NCI-H510A (cell line): ENCODE results near the gene DNAJC7.
"Not testable (repeated sequence)": the region's sequence is repeated elsewhere in the genome, so short reads cannot be mapped to it uniquely, and the experiment has no call there.

ENCODE experiments used
- DNase-seq: peaks from one replicate; lab custom pipeline; 2025; lab: John Stamatoyannopoulos, UW

DNAJC7 gene

DNA sequence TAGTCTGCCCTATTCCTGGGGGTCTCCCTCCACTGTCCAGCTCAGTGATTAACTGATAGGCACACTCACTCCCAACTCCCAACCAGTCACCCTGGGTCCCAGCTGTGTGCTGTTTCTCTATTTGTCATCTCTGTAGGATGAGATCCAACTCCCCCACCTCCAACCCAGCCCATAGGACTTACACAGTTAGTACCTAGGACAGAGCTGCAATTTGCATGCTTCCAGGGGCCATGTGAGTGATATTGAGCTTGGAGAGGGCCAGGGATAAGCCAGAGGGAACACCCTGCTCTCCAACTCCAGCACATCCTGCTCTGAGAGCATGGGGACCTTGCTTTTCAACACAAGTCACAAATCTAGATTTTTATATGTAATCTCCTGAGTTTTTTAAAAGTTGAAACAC lies 24.4 kb upstream of the DNAJC7 start:
- no peak for DNase-seq

DNA sequence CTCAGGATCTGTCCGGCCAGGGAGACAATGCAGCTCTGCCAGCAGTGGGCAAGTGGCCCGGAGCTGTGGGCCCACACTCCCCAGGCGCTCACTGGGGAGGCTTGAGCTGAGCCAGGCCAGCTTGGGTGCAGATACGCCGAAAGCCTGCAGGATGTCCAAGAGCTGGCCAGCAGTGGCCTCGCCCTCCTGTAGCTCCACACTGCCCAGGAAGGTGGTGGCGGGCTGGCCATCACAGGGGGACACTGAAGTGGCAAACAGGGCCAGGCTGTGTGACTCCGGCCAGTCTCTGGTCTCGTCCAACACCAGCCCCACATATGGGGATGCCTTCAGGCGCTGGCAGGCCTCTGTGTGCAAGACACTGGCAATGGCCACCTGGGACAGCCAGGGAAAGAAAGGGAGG lies 23.6 kb upstream of the DNAJC7 start:
- DNase-seq: no peak

DNA sequence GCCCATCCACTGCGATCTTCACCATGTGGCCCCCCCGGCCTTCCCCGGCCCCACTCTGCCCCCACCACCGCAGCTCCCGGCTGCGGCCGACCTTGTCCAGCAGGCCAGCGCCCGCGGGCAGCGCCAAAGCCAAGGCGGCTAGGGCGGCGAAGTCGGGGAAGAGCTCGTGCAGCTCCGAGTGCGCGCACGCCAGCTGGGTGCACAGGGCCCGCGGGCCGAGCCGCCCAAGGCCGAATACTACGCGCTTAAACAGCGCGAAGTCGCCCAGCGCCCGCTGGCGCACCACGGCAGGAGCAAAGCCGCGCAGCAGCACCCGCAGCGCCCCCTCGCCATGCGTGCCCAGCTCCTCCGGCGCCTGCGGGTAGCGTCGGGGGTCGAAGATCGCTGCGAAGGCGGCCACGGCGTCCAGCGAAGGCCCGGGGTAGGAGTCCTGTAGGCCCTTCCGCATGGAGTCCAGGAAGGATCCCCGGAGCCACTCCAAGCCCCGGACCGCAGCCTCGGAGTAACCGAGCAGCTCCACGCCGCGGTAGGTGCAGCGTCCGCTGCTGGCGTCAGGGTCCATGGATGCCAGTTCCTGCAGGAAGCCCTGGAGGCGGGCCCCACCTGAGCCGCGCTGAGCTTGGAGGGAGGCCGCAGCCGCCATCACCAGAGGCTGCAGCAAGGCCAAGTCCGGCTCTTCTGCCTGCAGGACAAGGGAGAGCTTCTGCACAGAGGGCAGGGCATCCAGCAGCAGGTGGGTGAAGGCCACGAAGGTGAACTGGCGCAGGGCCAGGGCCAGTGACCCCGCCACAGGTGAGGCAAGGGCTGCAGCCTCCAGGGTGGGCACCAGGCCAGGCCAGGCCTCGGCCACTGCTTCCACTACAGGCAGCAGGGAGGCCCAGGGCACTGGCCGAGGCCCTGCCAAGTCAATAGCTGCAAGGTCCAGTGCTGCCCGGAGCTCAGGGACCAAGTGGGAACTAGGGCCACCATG lies 22.8 kb upstream of the DNAJC7 start:
- DNase-seq: no peak

DNA sequence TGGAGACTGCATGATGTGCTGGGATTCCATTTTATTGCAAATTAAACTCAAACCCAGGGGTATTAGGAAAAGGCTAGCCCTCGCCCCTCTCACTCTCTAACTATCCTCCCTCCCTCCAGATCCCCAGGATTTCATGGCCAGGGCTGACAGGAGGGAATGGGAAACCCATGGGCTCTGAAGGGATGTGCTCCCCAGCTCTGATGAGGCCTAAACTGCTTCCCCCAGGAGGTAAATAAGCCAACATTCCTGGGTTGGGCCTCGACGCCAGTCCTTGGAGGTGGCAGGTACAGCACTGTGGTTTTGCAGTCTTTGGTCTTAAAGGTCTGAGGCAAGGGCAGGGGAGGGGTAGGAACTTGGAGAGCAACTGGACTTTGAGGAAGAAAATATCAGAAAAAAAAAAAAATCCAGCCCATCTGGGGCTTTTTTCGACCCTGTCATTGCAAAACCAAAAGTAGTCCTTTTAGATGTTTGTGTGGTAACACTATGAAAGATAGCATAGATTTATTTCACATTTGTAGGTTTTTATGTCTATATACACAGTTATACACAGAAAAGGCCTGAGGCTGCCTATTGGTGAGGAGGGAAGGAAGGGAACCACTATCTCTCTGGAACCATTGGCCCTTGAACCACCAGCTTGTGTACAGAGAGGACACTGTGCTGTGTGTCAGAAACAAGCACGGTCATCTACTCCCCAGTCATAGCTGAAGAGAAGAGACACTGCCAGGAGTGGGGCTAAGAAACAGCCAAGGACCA lies 21.2 kb upstream of the DNAJC7 start:
- DNase-seq: no peak

DNA sequence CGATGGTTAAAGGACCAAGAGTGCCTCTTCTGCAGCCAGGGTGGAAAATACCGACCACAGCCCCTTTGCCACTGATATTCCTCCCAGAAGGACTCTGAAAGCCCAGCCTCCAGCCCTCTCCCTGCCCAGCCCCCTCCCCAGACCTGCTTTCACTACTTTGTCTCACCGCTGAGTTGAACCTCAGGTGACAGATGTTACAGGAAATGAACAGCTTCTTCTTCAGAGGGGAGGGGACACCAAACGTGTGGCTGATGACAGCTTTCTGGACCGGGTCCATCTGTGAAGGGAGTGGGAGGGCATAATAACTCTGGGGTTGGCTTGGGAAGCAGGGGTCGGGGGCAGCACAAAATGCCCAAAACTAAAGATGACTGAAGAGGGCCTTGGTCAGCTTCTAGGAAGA lies 16.8 kb upstream of the DNAJC7 start:
- DNase-seq: no peak

DNA sequence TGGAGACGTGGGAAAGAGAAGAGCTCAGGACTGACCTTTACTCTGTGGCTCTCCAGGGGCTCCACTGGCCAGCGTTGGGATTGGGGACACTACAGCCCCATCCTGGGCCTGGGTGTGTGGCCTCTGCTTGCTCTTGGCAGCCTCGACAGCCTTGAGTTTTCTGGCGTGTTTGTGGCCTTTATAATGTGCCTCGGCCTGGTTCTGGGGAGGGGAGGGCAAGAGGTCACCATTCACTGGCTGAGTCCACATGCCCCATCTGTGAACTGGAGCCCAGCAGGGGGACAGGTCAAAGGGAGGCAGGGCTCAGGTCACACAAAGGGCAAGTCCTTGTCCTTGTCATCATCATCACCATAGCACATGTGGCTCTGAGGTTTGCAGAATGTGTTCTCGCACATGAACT lies 14.3 kb upstream of the DNAJC7 start:
- DNase-seq: no peak

DNA sequence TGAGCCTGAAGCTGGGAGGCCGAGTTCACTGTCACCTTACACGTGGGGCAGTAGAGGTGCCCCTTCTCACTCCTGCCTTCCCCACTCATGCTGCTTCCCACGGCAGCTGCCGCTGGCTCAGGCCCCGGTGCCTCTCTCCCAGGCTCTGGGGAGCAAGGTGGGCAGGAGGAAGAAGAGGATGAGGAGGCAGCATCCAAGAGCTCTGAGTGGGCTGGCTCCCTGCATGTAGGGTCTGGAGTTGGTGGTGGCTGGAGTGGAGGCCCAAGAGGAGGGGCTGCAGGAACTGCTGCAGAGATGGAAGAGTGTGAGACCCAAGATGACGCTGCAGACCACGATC lies 11.5 kb upstream of the DNAJC7 start:
- DNase-seq: no peak

DNA sequence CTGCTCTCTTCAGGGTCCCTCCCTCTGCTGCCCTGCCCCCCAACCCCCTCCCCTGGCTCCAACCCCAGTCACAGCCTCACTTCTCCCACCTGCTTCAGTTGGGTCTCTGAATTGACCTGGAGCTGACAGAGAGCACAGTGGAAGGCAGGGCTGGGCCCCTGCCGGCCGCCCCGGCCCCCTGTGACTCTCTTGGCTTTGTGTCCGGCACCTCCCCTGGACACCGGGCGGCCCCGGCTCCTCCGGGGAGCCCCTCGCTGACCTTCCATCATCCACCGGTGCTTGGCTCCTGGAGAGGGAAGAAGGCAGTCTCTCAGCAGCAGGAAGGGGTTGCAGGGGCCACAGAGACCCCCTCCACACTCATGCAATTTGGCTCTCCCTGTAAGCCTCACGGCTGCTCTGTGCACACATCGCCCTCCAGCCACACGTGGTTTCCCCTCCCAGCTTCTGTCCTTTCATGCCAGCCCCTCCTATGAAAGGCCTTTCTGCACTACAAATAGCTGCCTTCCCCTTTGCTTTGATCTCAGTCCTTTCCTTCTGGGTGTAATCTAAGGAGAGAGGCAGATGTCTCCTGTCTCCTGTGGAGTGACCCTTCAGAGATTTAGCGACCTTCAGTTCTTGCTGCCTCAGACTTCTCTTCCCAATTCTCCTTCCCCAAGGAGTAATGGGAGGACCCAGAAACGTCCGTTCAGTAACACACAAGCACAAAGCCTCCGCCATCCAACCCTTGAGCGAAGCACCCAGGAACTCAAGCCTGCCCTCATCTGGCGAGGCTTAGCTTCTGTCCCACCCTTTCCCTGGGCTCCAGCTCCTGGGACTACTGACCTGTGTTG lies 10.9 kb upstream of the DNAJC7 start:
- no peak for DNase-seq

DNA sequence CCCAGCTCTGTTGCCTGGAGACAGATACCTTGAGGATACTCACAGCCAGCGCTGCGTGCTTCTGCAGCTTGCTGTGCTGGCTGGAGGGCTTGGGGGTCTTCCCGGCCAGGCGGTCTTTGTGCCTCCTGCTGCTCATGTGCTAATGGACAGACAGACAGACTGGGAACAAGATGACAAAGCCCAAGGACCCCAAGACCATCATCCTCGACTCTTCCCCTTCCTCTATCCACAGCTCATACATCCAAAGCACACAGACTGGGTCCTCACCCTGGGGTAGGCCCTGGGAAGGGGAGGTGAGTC lies 10.3 kb upstream of the DNAJC7 start:
- no peak for DNase-seq

DNA sequence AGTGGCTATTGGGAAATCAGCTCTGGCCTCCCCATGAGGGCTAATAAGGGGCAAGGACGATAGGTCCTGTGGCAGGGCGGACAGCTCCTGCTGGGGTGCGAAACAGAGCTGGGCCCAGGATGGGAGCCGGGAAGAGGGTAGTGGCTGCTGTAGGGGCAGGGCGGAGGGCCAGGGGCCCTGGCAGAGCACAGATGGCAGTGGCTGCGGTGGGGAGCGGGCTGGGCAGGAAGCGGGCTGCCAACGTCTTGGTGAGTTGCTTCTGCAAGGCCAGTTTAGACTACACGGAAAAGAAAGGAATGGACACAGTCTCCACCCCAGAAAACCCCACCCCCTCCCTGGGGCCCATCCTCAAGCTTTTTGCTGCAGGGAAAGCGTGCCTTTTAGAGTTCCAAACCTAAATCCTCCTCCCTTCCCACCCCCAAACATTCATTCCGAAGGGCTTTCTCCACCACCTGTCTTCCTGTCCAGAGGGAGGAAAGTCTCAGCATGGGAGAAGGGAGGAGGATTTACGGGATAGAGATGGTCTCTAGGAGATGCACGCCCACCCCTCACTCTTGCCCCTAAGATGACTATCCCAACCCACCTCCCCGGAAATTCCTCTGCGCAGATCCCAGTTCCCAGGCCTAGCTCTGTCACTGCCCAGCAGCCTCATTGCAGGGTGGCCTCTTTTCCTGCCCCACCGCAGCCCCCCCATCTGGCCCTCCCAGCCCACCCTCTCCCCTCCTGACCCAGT lies 9.8 kb upstream of the DNAJC7 start:
- no peak for DNase-seq

DNA sequence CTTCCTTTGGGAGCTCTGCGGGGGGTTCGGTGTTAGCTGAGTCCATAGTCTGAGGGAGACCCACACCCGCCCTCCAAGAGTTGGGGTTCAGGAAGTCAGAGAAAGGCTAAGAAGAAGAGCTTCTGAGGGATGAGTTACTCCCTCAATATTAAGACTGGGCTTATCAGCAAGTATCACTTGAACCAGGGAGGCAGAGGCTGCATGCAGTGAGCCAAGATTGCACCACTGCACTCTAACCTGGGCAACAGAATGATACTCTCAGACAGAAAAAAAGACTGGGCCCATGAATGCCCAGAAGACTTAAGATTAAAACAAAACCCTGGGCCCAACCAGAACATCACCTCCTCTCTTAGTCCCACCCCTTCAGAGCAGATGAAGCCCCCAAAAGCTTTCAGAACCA lies 8.7 kb upstream of the DNAJC7 start:
- no peak for DNase-seq

DNA sequence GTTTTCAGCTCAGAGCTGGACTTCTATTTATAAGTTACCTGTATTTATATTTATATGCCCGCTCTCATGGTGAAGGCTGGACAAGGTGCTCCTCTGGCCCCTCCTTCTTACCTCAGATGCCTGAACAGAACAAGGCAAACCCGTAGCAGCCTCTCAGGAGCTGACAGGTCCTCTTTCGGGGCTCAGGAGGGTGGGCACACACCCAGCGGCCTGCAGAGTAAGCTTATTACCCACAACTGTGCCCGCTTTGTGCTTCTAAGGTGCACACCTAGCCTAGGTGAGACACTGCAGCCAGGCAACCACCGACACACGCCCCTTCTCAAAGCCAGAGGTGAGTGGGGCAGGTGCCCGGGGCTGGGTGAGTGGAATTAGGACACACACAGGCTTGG lies 7.9 kb upstream of the DNAJC7 start:
- no peak for DNase-seq

DNA sequence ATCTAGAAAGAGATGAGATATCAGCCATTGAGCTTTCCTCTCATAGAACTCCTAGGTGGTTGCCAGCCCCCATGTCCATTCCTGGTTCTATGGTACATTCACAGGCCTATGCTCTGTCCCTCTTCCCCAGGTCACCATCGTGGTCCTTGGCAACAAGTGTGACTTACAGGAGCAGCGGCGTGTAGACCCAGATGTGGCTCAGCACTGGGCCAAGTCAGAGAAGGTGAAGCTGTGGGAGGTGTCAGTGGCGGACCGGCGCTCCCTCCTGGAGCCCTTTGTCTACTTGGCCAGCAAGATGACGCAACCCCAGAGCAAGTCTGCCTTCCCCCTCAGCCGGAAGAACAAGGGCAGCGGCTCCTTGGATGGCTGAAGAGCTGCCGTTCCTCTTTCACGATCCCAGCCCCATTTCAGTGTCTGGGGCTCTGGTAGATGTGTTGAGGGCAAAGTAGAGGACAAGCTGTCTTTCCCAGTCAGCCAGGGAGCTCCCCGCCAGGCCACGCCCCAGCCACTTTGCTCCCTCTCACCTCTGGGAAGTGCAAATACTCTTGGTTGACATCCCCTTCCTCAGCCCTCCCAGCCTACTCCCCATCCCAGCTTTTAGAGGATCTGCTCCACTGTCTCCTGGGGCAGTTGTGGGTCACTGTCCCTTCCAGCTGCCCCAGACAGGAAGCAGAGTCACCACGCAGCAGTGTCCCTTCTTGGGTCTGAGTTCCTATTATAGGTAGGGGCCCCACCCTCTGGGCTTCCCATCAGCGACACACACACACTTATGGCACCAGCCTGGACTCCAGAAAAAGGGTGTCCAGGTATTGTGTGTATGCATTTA lies 6.5 kb upstream of the DNAJC7 start:
- no peak for DNase-seq

DNA sequence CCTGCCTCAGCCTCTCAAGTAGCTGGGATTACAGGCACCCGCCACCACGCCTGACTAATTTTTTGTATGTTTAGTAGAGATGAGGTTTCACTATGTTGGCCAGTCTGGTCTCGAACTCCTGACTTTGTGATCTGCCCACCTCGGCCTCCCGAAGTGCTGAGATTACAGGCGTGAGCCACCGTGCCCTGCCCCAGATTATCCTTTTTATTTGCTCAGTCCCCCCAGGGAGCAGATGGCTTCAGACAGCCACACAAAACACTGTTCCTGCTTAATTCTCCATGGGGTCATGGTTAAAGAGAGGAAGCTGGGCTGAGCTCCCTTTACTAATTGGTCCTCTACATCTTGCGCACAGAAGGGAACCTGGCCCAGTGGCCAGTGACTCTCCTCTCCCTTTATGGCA lies 3.6 kb upstream of the DNAJC7 start:
- DNase-seq: not testable (repeated sequence)

DNA sequence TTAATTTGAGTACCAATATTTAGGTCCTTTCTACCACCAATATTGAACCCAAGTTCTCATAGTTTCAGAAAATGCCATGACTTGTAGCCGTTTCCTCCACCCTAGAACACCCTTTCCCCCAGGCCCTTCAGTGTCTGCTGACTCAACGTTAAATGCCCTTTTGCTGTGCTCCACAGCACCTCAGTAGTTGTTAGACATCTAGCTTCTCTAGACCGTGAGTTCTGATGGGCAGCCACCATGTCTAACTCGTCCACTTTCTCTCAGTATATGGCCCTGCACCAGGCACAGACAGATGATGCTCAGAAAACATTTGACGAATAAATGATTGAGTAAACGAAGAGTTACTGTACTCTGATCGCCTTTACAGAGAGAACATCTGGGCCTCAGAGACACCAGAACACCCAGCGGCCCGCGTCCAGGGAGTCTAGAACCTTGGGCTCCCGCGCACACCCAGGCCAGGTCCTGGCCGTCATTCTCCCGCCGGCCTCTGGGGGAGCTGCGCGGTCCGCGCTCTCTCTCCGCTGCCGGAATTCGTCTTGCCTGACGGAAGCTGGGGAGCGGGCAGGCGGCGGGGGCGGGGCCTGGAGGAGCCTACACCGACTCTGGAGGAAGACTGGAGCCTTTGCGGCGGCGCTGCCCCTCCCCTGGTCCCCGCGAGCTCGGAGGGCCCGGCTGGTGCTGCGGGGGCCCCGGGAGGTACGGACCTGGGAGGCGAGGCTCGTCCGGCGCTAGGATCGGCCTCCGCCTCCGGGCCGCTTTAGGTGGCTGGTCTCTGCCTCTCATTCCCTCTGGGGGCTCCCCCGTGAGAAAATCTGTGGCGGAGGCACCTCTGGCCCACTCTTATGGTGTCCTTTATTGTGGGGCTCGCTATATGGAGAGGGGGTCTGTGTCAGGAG lies 2.5 kb upstream of the DNAJC7 start, which contains the start of gene NKIRAS2:
Gene NKIRAS2 (plus strand): TSS at position 582 of the 896 bp plus-strand sequence. CDS start 1,488 bp downstream, outside the sequence.
- peak; percentile 88 for DNase-seq

DNA sequence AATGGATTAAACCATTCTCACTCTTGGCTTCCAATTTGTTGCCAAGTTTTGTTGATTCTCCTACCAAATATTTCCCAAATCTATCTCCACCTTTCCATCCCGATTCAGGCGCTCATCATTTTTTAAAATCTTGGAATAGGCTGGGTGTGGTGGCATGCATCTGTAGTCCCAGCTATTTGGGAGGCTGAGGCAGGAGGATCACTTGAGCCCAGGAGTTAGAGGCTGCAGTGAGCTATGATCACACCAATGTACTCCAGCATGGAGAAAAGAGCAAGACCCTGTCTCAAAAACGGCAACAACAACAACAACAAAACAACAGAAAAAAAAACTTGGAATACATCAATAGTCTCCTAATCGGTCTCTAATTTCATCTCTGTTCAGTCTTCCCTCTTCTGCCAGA lies 1.7 kb upstream of the DNAJC7 start:
- DNase-seq: no peak

DNA sequence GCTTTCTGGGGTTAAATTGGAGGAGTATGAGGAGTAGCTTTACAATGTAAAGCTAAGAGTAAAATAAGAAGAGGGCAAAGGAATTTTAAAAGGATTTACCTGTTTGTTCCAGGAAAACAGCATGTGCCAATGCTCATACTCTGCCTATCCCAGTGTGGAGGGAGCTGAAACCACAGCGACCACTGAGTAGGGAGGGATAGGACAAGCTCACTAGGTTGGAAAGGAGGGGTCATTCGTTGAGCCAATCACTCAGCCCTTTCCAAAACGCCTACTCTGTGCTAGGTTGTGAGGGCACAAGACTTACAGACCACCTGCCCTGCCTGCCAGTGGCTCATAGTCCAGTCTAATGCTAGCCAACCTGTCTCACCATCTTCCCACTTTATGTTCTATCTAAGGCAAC lies 1.1 kb upstream of the DNAJC7 start:
- no peak for DNase-seq

DNA sequence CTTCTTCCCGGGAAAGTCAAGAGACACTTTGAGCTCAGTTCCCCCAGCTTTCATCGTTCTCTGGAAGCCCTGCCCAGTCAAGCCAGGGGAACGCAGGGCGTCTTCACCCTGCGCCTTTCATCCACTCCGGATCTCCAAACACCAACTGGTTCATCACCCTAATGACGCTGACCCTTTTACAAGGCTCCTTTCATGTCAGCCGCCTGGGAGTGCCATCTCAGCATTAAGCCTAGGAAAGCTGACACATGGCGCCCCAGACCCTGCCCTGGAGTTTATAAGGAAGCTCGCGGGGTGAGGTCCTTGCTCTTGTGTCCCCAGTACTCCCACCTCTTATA lies 594 bp upstream of the DNAJC7 start:
- no peak for DNase-seq

DNA sequence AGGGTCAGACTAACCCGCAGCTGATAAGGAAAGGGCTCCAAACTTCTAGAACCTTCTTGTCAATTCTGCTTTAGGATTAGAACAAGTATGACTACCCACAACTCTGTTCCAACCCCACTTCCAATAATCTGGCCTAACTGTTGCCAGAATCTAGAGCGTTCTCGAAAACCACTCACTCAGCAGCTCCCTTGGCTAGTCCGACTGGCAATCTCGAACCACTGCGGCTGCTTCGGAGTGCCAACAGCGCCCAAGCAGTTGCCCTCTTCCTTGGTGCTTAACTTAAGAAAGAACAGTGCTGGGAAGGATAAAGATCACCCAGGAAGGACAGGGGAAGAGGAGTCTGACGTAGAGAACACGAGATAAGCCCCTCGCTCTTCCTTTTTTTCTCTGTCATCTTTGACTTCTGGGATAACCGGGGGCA lies 818 bp downstream of the DNAJC7 start:
- DNase-seq: no peak

DNA sequence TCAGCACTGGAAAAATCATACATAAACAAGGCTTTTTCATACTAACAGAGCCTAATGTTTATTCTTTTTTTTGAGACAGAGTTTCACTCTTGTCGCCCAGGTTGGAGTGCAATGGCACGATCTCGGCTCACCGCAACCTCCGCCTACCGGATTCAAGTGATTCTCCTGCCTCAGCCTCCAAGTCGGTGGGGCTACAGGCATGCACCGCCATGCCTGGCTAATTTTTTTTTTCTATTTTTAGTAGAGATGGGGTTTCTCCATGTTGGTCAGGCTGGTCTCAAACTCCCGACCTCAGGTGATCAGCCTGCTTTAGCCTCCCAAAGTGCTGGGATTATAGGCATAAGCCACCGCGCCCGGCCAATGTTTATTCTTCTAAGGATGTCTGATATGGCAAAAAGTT lies 3.5 kb downstream of the DNAJC7 start:
- not testable (repeated sequence) for DNase-seq
